ENCODE data around the gene FICD. TPM values are rescaled to one million over a fixed set of nuclear protein-coding genes. Genes with fewer than 3 reads are reported as not detected.

Gene FICD
- polyA plus RNA-seq, 1 donor: 1.6 TPM

- peak; percentile 56 for DNase-seq
Observed at GRCh38 chr12:108567406-108568337, 52.6 kb downstream of the FICD start.

DNA sequence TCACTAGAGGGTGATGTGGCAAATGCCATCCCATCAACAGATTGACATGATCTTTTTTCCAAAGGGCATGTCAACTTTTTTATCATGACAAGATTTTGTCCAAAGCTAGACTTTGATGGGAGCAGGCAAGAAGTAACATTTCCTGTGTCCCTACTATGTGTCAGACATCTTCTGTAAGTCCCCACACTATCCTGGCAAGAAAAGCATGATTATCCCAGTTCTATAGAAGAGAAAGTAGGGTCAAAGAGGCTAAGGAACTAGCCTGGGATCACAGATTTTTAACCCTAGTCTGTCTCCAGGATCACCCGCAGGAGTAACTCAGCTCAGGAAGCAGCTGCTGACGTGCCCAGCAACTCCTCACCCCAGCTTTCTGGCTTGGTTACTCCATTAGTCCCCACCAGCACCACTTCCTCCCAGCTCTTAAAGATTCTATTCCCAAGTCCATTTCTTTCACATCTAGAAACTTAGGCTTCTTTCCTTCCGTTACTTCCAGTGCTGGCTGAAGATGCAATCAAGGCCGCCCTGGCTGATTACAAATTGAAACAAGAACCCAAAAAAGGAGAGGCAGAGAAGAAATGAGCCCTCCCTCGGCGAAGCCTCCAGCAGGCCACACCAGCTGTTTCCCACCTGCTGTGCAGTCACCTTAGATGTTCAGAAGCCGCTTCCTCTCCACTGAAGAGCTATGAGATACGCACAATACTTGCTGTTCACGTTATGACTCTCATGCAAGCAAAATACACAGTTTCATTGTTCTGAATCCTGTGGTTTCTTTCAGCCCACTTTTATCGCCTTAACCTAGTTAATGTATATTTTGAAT lies 53.5 kb downstream of the FICD start:
- no peak for DNase-seq

Other genes with a start within 250 kb of the FICD start
- 4.5 TPM for gene CMKLR1, start 176.0 kb upstream of the FICD start, polyA plus RNA-seq (ENCODE audit: insufficient read length)
- 33.8 TPM for gene SART3, start 45.9 kb downstream of the FICD start, polyA plus RNA-seq (ENCODE audit: insufficient read length)
- 83.7 TPM for gene ISCU, start 47.3 kb downstream of the FICD start, polyA plus RNA-seq (ENCODE audit: insufficient read length)
- 30.1 TPM for gene TMEM119, start 82.8 kb downstream of the FICD start, polyA plus RNA-seq (ENCODE audit: insufficient read length)
- gene SELPLG, start 118.6 kb downstream of the FICD start, polyA plus RNA-seq (ENCODE audit: insufficient read length): 5.2 TPM
- 68.7 TPM for gene CORO1C, start 216.2 kb downstream of the FICD start, polyA plus RNA-seq (ENCODE audit: insufficient read length)